ELR (cell line): ENCODE measurements around the gene VWA3A.
"Not testable (repeated sequence)": the region's sequence is repeated elsewhere in the genome, so short reads cannot be mapped to it uniquely, and the experiment has no call there.

Experiments used
- DNase-seq: peaks from one replicate; pipeline ENCODE4 v3.0.0-alpha.2; 2015; ENCODE audit warnings: low read depth

Gene VWA3A

DNA sequence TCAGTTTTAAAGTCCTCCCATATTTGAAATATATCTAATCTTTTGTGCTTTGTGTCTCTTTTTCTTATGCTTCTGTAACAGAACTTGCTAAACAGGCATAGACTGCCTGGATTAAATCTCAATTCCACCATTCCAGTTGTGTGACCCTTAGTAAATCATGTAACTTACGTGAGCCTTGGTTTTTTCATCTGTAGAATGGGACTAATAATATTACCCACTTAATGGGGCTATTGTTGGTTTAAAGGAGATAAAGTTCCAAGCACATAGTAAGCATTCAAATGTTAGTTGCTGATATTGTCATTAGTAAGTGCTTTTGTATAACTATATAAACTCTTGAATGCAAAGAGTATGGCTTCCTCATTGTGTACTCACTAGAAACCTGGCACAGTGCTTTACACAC is 5.9 kb upstream of the VWA3A start:
- no peak for DNase-seq

DNA sequence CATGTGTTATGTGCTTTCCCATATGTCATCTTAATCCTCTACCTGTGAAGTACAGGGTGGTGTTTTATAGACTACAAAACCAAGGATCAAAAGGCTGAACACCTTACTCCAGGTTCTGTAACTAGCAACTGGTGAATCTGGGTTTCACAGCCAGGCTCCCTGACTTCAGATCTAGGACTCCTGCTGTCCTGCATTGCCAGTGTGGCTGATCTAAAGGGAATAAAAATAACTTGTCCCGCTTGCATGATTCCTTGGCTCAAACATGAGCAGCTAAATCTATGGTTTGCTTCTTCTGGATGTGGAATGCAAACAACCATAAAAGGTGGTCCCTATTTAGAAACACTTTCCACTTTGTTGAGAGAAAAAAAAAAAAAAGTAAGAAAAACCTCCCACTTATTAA is 3.7 kb upstream of the VWA3A start:
- DNase-seq = no peak

DNA sequence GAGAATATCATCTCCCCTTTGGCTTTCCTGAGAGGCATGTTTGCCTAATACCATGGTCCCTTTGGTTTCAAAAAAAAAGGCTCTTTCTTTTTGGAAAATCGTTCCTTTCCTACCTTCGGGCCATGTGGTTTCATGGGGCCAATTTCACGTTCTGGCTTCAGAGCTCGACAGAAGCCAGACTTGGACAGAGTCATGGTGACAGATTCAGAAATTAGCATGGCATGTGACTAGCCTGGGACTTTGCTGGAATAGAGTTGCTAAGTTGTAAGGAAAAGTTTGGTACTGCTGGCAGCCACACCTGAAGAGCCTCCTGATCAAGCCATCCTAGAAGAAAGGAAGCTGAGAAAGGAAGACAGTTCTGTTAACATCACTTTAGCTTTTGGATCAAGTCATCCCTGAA is 2.4 kb upstream of the VWA3A start:
- DNase-seq = no peak

DNA sequence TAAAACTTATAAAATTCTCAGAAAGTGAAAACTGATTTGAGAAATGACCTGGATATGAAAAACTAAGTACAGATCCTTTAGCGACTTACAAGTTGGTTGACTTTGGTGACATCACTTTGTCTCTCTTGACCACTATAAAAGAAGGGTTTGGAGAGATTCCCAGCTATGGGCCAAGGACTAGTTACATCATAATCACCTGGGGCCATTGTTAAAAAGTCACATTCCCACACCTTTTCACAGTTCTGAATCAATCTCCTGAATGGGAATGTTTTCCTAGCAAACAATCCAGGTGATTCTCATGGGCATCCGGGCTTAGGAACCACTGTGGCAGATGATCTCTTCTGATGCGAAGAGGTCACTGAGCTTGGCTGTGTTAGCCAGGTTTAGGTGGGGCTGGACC is 620 bp upstream of the VWA3A start:
- DNase-seq = no peak

DNA sequence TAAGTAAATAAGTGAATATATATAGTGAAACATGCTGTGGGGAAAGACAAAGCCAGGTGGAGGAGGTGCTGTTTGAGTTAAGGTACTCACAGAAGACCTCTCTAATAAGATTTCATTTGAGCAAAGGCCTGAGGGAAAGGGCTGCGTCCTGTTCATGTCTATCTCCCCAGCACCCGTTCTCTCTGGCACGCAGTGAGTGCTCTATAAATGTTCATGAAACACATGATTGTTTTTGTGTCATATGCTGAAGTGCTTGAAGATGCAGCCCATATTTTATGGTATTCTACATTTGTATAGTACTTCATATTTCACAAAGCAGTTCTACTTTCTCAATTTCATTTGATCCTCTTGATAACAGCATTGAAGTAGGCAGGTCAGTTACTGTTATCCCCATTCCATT is 990 bp downstream of the VWA3A start:
- no peak for DNase-seq

DNA sequence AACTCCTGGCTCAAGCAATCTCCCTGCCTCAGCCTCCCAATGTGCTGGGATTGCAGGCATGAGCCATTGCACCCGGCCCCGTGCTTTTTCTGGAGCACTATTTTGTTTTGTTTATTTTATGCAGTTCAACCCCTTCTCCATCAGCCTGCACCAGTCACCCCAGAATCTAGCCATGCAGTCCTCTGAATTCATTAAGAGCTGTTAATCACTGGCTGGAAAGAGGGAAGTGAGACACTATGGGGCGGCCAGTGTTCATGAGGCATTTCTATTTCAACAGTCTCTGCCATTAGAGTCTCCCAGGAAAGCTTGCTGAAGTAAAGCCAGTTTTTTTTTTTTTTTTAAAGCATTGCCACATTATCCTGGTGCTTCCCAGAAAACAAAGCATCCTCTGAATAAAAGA is 1.7 kb downstream of the VWA3A start:
- no peak for DNase-seq

DNA sequence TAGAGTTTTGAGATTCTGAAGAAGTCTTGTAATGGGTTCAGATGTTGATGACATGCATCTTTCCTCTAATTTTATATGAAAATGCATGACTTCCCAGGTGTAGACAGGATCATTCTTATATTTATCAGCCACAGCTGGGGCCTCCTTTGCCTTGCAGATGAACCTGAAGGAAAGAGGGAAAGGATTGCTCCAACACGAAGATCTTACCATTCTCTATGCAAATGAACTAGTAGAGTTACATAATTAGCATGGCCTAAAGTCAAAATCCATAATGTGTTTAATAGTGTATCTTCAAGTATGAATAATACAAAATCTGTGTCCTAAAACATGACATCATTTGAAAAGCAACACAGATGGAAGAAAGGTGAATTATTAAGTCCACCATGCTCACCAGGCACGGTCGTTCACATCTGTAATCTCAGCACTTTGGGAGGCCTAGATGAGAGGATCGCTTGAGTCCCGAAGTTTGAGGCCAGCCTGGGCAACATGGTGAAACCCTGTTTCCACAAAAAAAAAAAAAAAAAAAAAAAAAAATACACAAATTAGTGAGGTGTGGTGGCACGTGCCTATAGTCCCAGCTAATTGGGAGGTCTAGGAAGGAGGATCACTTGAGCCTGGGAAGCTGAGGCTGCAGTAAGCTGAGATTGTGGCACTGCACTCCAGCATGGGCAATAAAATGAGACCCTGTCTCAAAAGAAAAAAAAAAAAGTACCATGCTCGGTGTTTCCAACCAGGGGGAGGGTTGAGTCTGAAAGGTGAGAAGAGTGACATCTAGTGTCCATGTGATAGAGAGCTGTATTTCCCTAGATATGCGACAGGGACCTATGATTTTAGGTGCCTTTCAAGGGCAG is 6.3 kb downstream of the VWA3A start:
- peak; percentile 69 for DNase-seq

DNA sequence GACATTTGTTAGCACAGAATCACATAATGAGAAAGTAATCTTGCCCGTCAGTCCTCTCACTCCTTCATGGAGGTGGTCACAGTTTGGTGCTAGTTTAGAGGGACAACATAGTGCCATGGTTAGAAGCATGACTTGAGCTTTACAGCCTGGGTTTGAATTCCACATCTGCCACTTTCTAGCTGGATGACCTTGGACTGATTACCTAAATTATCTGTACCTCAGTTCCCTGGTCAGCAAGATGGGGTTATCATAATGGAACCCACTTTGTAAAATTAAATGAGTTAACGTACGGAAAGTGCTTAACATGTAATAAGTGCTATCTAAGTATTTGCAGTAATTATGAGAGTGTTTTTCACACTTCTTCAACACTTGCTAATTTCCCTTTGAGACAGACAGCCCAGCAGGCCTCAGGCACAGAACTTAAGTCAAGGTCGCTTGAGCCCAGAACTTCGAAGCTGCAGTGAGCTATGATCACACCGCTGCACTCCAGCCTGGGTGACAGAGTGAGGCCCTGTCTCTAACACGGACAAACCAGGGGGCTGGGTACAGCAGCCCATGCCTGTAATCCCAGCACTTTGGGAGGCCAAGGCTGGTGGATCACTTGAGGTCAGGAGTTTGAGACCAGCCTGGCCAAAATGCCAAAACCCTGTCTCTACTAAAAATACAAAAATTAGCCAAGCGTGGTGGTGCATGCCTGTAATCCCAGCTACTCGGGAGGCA is 7.1 kb downstream of the VWA3A start:
- no peak for DNase-seq

DNA sequence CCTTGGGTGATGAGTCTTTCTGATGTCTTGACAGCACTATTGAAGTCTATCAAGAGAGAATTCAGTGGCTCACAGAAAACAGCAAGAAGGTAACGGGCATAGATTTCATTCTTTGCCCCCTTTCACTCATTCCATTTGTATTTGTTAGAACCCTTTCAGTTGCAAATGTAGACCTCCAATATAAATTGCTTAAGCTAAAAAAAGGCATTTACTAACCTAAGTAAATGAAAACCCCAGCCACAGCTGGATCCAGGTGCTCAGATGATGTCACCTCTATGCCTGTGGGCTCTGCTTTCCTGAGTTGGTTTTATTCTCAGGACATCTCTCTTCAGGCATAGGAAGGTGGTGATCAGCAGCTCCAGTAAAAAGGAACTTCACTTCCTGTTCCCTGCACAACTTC is 11.1 kb downstream of the VWA3A start:
- no peak for DNase-seq

DNA sequence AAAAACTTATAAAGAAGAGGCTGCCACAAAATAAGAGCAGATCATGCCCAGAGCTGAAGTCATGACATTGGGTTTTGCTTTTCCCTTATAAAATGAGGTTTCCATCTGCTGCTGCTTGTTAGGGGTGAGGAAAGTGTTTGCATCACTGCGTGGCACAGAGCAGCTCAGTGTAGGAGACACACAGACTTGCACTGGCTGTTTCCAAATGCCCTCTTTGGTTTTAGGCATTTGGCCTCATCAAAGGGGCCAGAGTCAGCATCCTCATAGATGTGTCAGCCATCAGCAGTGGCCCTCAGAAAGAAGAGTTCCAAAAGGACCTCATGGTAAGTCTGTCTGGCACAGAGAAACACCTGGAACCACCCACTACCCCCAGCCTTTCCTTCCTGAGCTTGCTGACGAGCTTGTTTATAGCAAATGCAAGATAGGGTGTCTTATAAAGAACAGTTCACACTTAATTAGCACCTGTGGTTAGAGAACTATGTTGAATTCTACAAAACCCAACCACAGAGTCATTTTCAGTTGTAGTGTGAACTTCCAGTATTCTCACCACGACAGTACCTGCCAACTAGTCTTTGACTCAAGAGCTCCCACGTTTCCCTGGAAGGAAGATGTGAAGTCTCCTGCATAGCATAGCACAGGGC is 17.0 kb downstream of the VWA3A start:
- DNase-seq = no peak

DNA sequence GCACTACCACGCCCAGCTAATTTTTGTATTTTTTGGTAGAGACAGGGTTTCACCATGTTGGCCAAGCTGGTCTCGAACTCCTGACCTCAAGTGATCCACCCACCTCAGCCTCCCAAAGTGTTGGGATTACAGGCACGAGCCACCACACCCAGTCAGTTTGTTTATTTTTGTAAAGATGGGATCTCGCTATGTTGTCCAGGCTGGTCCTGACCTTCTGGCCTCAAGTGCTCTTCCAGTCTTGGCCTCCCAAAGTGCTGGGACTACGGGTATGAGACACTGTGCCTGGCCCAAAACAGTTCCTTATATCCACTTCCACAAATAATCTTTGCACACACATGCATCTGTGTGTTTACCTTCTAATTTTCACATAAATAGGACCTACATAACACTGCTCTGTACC is 19.3 kb downstream of the VWA3A start:
- not testable (repeated sequence) for DNase-seq

DNA sequence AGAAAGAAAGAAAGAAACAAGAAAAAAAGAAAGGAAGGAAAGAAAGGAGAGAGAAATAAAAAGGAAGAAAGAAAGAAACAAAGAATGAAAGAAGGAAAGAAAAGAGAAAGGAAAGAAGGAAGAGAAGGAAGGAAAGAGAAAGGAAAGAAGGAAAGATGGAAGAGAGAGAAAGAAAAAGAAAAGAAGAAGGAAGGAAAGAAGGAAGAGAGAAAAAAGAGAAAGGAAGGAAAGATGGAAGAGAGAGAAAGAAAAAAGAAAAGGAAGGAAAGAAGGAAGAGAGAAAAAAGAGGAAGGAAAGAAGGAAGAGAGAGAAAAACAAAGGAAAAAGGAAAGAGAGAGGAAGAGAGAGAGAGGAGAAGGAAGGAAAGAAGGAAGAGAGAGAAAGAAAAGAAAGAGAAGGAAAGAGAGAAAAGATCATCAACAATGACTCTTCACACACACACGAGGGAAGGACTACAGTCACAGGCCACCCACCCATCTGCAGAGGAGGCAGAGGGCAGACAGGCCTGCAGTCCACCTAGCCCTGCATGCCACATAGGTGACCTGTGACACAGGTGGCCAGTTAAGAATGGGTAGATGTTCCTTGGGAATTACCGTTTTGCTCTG is 23.9 kb downstream of the VWA3A start:
- DNase-seq = no peak

DNA sequence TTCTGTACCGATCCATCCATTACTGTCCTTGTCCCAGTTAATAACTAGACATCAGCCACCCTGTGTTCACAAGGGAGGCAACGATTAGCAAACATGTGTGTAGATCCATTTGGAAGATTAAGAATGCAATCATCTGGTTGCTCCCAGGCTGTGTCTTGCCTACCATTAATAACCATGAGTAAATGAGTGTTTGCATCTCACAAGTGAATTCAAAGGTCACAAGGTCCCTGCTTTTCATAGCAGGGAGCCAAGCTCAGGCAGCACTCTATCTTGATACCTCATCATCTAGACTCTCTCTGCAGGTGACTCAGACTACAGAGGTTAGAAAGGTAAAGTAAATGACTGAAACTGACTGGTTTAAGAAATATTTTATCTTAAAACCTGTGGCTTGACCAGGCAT is 25.3 kb downstream of the VWA3A start:
- no peak for DNase-seq

DNA sequence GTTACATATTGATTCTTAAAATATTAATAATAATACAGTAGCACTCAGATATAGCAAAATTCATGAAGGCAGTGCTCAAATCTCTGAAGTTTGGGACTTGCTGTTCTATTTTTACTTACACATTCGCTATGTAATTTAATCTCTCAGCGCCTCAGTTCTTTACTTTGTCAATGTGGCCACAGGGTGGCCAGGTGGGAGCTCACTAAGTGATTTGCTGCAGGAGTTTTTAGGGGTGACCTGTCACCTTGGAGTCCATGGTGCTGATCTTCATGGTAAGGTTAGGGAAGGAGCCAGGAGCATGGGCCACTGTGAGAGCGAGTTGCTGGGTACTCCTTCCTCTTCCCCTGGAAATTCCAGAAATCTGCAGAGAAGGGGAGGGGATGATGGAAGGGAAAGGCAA is 28.1 kb downstream of the VWA3A start:
- DNase-seq = no peak

DNA sequence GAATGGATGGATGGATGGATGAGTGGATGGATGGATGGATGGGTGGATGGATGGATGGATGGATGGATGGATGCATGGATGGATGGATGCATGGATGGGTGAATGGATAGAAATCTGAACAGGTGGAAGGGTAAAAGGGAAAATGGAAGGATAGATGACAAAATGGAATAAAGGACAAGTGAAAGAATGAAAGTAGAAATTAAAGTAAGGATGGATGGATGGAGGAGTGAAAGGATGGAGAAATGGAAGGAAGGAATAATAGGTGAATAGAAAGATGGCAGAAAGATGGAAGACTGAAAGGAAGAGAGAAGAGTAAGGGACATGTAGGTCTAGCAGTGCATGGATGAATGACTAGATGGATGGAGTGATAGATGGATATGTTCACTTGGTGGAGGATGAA is 29.9 kb downstream of the VWA3A start:
- no peak for DNase-seq

DNA sequence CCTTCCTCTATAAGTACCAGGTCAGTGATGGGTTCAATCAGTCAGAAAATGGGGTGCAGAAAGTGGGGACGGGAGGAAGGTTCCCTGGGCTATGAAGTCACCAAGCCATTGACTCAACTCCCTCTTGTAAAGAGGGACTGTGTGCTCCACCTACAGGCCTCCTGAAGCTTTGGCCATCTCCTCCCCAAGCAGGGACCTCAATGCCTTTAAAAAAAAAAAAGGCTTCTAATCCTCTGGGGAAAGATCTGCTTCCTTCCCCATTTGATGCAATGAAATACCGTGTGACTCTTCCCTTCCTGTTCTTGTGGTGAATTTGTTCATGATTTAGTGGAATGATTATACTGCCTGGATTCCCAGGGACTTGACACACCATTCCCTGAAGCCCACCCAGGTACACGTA is 30.8 kb downstream of the VWA3A start:
- peak; percentile 24 for DNase-seq

DNA sequence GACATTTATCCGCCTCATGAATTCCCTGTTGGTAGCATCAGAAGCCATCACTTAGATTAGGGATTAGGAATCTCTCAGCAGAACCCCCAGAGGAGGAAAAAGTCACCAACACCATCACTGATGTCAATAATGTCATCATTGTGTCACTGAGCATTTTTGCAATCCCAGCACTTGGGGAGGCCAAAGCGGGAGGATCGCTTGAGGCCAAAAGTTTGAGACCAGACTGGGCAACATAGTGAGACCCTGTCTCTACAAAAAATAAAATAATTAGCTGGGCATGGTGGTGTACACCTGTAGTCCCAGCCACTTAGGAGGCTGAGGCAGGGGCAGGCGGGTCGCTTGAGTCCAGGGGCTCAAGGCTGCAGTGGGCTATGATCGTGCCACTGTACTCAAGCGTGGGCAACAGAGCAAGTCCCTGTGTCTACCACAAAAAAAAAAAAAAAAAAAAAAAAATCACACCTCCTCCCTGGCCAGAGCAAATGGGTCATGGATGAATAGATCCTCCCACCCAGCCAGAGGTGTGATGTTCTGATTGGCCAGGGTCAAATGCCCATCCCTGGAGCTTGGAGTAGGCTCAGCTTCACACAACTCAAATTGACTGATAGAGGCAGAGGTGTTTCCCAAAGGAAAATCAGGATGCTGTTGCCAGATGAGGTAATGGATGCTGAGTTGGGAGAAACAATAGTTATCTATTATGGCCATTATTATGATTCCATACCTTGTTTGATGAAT is 31.6 kb downstream of the VWA3A start:
- no peak for DNase-seq

DNA sequence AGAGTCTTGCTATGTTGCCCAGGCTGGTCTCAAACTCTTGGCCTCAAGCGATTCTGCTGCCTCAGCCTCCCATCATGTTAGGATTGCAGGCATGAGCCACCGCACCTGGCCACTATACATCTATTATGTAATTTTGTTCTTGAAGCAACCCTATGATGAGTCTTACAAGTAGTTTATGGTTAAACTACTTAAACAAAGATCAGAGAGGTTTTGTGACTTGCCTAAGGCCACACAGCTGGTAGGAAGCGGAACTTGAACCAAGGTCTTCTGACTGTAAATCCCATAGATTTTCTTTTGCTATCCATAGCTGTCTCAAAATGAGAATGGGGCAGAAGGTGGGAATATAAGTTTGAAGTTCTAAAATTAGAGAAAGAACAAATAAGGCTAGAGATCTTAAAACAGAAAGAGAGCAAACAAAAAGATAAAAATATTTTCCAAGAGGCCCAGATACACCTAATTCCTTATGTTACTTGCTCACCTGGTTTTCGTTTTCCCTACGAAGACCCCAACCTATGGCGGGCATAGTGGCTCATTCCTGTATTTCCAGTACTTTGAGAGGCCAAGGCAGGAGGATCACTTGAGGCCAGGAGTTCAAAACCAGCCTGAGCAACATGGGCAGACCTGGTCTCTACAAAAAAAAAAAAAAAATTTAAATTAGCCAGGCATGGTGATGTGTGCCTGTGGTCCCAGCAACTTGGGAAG is 32.4 kb downstream of the VWA3A start:
- DNase-seq = no peak

DNA sequence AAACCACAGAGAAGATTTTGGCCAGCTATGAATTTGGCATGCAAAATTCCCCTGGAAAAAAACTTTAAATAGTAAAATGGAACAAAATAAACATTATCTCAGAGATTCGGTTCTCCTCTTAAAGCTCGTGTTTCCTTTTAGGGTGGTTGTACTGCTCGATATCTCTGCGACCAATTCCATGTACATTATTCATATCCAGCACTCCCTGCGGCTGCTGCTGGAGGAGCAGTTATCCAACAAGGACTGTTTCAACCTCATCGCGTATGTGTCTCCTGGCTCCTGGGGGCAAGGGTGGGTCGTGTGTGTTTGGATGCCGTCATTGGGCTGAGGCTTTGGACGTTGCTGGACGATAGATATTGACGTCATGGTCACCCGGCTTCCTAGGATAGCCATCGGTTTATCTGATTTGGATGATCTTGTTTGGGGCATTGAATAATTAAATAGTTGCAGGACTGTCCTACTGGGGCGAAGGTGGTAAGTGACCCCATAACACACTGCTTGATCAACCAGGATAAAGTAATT is 33.8 kb downstream of the VWA3A start:
- DNase-seq = no peak

DNA sequence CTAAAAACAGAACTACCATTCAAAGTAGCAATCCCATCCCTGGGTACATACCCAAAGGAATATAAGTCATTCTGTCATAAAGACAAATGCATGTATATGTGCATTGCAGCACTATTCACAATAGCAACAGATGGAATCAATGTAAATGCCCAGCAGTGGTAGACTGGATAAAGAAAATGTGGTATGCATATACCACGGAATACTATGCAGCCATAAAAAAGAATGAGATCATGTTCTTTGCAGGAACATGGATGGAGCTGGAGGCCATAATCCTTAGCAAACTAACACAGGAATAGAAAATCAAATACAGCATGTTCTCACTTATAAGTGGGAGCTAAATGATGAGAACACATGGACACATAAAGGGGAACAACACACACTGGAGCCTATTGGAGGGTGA is 36.2 kb downstream of the VWA3A start:
- DNase-seq = not testable (repeated sequence)

DNA sequence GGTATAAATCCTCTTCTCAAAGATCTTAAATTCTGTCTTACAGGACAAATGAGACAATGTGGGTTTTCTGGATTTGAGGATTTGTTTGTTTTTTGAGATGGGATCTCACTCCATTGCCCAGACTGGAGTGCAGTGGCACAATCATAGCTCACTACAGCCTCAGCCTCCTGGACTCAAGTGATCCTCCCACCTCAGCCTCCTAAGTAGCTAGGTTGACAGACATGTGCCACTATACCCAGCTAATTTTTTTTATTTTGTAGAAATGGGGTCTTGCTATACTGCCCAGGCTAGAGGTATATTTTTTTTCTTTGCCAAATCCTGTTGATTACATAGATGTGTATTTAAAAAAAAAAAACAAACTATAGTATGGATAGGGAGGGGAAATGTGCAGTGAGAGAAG is 38.2 kb downstream of the VWA3A start:
- DNase-seq = no peak
